ENCODE results near the gene ST8SIA4. TPM values are rescaled to one million over a fixed set of nuclear protein-coding genes. Genes with fewer than 3 reads are reported as not detected.

ST8SIA4 gene
- total and polyA plus RNA-seq, 2 donors (not counting 3 experiments of a cell fraction or from before 2014, with no cell fraction given), result 4.5 to 25.0 TPM

- no TSS peak for BruUV-seq (replicated peaks)
- dilution Hi-C loops (cut with MboI; ENCODE audit: extremely low pct_ligation_motif_present, low sequenced_read_pairs), result no loop called here
- Histone ChIP-seq H3K9me3 (replicated peaks; ENCODE audit: control insufficient read depth, insufficient read depth, low read length) (no peaks in the 10 kb centered on the region), H4K20me1 (replicated peaks; ENCODE audit: control insufficient read depth, extremely low read depth, insufficient read depth, low read length) (no peaks in the 10 kb centered on the region), H3K27me3 (ENCODE audit: control insufficient read depth in 2 of 2, insufficient read depth in 2 of 2, low read length in 2 of 2) (no peaks in the 10 kb centered on the region), H3K36me3 (ENCODE audit: control insufficient read depth in 2 of 2, extremely low read depth in 1 of 2, insufficient read depth in 2 of 2, low read length in 2 of 2) (no peaks in the 10 kb centered on the region), H3K4me1 (ENCODE audit: control insufficient read depth, extremely low read depth, insufficient read depth, low read length) (peaks cover 19% of the 10 kb centered on the region), H3K4me2 (ENCODE audit: insufficient read depth, low read length) (peak overlapping the region; percentile 73), H3K79me2 (ENCODE audit: control insufficient read depth, insufficient read depth, low read length) (peaks cover 9% of the 10 kb centered on the region), H3K9ac (replicated peaks; ENCODE audit: extremely low read depth, insufficient read depth, low read length) (peak overlapping the region; percentile 70), H3K27ac (ENCODE audit: insufficient read depth, low read depth, low read length) (peak overlapping the region; percentile 81), H2AFZ (ENCODE audit: low read depth, low read length) (peak overlapping the region; percentile 86), H3K9me1 (replicated peaks; ENCODE audit: control insufficient read depth, extremely low read depth, insufficient read depth, low read length) (no peaks in the 10 kb centered on the region), H3K4me3 (replicated peaks in 1 of 3; ENCODE audit: insufficient read depth in 1 of 3, low read depth in 1 of 3, low read length in 3 of 3) (peak overlapping the region in 2 of 3 experiments; percentile 55 to 71)
- POLR2A ChIA-PET, result interaction anchor here (1.1 kb wide), 1 partner anchor 57 kb away, joined by 7 read pairs; no protein-coding TSS in a partner anchor
- CTCF ChIA-PET, result interaction anchor here (1.0 to 4.6 kb wide), 17 partner anchors 8 to 351 kb away, joined by 3 to 27 read pairs (median 7); no protein-coding TSS in a partner anchor
- intact Hi-C loops (cut with micrococcal nuclease), result loop anchor here (1.0 to 5.0 kb wide), 13 partner anchors 22 to 778 kb away; no protein-coding TSS in a partner anchor
- FAIRE-seq, result no peak
- TF ChIP-seq EZH2 (IDR thresholded peaks at IDR 0.05; ENCODE audit: borderline replicate concordance, low read depth, low read length, severe bottlenecking) (no peak), MYC (IDR thresholded peaks at IDR 0.05; ENCODE audit: low read depth, low read length) (no peak), GATA2 (IDR thresholded peaks at IDR 0.05; ENCODE audit: insufficient read depth, insufficient read length, low read depth, low read length) (no peak), MAX (IDR thresholded peaks at IDR 0.05; ENCODE audit: insufficient read depth, insufficient read length) (no peak), FOS (IDR thresholded peaks at IDR 0.05; ENCODE audit: borderline replicate concordance, insufficient read depth, low read length) (no peak), POLR2AphosphoS5 (IDR thresholded peaks at IDR 0.05; ENCODE audit: insufficient read depth, low read depth, low read length) (no peak), POLR2A (IDR thresholded peaks at IDR 0.05; ENCODE audit: low read depth, low read length) (no peak), JUN (IDR thresholded peaks at IDR 0.05; ENCODE audit: borderline replicate concordance, insufficient read depth, insufficient read length, low read depth) (no peak), CTCF (IDR thresholded peaks at IDR 0.05; ENCODE audit: extremely low read depth in 1 of 2, insufficient read depth in 1 of 2, low read depth in 1 of 2, low read length in 2 of 2) (no peak)
- no peak for DNase-seq (ENCODE audit: low read depth, low spot score)
These were observed 3.4 kb downstream of the ST8SIA4 start for GRCh38 chr5:100899675-100900074.

Measured in endothelial cell of umbilical vein (primary cell).